Measurements from ENCODE around the gene RTP1.
"Not testable (repeated sequence)": the region's sequence is repeated elsewhere in the genome, so short reads cannot be mapped to it uniquely, and the experiment has no call there.

Gene RTP1

DNA sequence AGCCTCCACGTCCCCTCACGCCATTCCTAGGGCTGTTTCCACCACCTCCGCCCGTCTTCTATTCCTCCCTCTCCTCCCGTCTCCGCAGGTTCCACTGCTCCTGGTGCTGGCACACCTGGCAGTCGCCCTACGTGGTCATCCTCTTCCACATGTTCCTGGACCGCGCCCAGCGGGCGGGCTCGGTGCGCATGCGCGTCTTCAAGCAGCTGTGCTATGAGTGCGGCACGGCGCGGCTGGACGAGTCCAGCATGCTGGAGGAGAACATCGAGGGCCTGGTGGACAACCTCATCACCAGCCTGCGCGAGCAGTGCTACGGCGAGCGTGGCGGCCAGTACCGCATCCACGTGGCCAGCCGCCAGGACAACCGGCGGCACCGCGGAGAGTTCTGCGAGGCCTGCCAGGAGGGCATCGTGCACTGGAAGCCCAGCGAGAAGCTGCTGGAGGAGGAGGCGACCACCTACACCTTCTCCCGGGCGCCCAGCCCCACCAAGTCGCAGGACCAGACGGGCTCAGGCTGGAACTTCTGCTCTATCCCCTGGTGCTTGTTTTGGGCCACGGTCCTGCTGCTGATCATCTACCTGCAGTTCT, 2.3 kb downstream of the RTP1 start:
- not testable (repeated sequence) for DNase-seq

DNA sequence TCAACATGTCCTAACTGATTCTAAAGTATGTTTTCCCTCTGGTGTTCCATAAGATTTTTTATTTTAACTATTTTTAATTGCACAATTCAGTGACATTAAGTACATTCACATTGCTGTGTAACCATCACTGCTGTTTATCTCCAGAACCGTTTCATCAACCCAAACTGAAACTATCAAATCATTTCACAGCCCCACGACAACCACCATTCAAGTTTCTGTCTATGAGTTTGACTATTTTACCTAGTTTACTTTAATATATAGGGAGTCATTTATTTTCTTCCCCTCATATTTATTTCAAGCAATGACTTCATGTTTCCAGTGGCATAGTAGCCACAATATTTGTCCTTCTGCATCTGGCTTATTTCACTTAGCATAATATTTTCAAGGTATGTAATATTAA, 8.4 kb downstream of the RTP1 start:
- DNase-seq: no peak

DNA sequence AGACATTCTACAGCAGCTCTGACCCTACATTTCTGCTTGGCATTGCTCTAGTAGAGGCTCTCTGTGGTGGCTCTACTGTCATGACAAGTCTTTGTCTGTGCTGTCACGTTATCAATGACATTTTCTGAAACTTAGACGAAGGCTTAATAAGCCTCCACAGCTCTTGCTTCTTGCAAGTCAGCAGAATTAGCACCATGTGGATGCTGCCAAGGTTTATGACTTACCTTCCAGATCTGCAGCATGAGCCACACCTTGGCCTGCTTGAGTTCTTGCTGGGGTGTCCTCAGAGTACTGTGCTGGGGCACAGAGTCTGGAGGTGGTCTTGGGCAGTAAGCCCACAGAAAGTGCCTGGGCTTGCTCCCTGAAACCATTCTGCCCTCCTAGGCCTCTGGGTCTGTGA, 9.8 kb downstream of the RTP1 start:
- no peak for DNase-seq

DNA sequence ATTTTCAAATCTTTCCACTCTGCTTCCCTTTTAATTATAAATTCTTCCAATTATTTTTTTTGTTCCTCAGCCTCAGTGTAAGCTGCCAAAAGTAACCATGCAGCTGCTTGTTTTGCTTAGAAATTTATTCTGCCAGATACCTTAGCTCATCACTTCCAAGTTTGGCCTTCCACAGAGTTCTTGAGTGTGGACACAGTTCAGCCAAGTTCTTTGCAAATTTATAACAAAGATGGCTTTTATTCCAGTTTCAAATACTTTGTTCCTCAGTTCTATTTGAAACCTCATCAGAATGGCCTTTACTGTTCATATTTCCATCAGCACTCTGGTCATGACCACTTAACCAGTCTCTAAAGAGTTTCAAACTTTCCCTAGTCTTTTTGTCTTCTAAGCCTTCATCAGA, 10.3 kb downstream of the RTP1 start:
- DNase-seq: no peak

DNA sequence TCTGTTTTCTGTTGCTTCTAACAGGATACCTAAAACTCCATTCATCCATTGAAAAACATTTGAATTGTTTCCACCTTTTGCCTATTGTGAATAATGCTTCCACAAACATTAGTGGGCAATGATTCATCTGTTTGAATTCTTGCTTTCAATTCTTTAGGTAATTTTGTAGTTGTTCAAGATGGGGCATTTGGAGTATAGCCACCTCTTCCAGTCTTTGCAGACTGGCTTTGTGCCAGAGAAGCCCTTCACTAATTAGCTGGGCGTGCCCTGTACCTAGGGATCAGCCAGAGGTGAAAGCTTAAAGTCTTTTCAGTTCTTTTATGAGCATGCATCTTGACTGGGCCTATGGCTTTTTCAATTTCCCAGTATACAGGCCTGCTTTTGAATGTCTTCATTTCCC, 10.9 kb downstream of the RTP1 start:
- no peak for DNase-seq

DNA sequence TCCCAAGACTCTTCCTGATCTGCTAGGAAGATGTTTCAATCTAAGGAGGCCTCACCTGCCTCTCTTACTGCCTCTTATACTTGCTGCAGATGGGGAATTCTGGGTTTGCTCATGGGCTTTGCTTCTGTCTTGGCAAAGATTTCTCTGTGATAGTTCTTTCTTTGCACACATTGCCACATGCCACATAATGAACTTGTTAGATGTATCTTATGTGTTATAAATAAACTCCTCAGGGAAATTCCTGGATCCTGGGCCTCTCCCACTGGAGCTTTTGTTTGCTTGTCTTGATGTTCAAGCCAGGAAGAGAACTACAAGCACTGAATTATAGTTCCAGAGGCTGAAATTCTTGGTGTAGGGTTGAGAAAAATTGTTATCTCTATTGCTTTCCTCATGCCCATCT, 12.2 kb downstream of the RTP1 start:
- DNase-seq: no peak

DNA sequence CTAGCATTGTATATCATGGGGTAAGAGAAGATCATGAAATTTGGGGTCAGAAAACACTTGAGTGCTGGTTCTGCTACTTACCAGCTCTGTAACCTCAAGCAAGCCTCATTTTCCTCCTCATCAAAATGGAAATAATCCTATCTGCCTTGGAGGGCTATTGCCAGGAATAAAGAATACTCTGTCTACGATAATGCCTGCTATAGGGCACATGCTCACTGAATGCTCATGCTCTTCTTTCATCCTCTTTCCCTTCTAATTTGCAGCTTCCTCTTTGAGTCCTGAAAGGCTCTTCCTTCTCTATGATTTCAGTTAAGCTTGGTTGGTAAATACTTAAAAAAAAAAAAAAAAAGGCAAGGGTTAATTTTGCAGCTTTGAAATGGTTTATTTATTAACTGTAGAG, 12.8 kb downstream of the RTP1 start:
- no peak for DNase-seq

DNA sequence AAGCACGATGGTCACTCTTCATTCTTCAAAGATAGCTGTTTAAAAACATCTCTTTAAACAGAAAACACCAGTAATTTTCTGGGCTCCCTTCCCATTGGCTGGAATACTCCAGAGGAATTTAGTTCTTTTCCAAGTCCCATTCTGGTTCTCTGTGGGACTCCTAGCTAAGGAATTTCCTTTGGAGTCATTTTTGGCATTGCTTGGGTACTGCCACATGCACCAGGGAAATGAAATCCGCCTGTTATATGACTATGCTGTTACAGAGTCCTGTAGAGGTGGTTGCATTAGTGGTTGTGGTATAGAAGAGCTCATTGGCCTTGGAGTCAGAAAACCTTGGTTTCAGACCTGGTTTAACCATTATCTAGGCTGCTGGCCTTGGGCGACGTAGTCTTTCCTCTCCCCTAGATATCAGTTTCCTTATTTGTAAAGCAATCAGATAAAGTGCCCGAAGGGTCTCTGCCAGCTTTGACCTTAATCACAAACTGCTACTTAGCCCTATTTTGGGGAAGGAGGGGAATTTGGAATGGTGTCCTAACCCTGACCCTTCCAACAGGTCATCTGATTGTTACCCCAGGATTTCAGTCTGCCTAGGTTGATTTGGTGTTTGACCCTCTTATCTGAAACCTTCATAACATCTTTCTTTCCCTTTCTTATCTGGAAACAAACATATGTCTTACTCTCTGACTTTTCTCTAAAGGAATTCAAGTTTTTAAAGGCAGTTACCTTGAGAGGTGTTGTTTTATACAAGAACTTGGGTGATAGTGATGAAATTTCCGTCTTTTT, 13.4 kb downstream of the RTP1 start:
- no peak for DNase-seq

DNA sequence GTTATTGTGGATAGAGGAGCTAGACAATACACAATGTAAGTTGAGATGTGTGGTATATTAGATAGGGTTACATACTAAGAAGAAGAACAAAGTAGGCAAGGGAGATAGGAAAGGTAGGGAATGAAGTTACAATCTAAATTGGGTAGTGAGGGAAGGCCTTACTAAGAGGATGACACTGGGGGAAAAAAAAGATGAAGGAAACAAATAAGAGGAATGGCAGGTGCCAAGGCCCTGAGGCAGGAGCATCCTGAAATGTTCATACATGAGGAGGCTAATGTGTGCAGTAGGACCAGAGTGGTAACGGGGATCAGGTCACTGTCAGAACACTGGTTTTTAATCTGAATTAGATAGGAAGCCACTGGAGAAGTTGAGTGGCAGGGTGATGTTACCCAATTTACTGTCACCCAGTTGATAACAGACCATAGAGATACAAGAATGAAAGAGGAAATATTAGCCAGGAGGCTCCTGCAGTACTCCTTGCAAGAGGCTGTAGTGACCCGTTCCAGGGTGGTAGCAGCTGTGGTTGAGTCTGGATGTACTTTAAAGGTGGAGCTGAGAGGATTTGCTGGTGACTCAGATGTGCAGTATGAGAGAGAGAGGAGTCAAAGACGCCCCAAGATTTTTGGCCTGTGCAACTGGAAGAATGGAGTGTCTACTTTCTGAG, 14.4 kb downstream of the RTP1 start:
- DNase-seq: no peak

DNA sequence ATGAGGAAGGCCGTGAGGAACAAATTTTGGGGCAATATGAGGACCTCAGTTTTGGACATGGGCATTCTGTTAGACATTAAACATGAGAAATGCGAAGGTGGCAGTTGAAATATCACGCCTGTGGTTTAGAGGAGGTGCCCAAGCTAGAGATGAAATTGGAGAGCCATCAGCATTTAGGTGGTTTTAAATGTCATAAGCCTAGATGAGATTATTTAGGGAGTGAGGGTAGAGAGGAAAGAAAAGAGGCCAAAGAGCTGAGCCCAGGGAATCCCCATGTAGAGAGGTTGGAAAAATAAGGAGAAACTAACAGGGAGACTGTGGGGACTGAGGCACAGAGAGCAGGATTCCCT, 14.9 kb downstream of the RTP1 start:
- no peak for DNase-seq

DNA sequence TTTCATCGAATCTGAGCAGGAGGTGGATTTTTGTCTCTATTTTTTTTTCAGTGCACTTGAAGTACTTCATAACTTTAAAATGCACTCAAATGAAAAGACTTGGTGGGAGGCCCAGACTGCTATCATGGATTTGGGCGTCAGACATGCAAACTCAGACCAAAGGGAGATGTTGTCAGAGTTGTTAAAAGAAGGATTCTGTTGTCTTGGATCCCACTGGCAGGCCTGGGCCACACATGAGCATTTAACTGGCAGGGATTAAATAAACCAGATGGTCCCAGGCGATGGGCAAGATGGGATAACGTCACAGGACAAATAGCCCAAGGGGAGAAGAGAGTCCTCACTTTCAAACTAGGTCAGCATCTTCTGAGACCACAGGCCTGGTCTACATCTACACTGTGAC, 15.4 kb downstream of the RTP1 start:
- no peak for DNase-seq

DNA sequence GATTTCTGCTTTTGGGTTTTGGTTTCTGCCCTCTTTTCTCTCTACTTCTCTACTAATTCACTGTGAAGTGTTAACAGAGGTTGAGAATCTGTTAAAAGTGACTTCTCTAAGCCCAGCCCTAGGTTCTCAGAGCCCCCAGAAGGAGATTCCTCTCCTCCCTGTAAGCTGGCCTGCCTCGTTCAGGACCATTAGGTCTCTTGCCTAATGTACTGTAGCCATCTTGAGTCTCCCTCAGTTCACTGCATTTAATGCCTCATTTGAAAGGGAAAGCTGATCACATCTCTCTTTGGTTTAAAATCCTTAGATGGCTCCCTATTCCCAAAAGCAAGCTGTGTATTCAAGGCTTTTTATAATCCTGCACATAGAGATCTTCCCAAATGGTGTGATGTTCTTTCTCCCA, 16.3 kb downstream of the RTP1 start:
- DNase-seq: no peak

DNA sequence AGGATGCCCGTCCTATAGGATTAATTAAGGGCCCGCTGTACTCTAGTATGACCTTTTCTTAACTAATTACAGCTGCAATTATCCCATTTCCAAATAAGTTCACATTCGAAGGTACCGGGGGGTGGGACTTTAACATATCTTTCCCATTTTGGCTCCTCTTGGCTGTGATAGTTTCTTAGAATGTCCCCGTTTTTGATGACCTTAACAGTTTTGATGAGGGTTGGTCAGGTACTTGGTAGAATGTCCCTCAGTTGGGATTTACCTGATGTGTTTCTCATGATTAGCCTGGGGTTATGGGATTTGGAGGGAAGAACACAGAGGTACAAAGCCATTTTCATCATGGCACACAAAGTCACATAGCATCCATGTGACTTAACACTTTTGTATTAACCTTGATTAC, 18.2 kb downstream of the RTP1 start:
- no peak for DNase-seq

DNA sequence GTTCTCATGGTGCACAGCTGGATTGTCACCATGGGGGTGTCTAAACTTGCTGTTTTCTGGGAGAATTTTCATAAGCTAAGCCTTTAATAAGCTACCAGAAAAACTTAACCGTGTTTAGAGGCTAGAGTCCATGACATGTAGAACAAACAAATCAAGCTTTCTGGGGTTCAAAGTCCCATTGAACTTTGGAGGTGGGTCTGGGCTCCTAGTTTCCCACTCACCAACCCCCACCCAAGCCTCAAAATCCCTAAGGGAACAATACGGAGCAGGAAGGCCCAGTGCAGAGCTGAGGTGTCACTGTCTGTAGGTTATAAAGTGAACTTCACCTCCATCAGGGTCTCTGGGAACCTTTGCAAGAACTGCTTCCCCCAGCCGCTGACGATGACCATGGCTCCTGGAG, 25.5 kb downstream of the RTP1 start:
- DNase-seq: no peak

DNA sequence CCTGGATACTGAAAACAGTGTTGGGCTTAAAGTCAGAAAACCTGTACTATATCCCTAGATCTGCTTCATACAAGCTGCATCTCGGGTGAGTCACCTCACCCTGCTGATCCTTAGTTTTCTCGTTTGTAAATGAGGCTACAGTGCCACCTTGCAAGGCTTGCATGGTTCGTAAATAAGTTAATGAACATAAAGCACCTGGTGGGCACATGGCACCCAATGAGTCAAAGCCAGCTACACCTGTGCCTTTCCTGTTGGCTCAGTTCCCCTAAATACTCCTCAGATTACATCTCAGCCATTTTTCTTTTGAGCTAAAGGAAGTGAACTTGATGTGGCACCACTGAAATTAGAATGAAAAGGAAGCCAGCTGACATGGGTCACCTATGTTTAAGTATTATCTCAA, 26.5 kb downstream of the RTP1 start:
- no peak for DNase-seq

DNA sequence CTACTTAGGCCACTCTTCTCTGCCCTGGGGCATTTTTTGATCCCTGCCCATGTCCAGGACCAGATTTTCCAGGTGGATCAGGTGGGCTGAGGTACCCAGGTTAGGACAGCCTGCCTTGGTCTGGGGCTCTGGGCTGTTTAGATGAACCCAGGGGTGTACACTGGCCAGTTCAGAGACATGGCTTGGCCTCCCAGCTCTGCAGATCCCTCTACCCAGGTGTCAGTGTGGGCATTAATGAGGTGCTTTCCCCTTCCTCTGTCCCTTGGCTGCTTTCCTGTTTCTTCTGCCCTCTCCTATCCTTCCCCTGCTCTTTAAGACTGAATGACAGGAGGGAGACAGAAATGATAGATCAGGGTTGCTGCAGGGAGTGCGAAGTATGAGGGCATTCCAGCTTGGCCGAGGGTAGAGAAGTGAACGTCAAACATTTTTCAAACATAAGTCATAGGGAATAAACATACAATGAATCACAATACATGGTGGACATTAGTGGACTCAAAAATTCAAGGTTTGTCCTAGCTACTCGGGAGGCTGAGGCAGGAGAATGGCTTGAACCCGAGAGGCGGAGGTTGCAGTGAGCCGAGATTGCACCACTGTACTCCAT, 30.5 kb downstream of the RTP1 start:
- DNase-seq: no peak

DNA sequence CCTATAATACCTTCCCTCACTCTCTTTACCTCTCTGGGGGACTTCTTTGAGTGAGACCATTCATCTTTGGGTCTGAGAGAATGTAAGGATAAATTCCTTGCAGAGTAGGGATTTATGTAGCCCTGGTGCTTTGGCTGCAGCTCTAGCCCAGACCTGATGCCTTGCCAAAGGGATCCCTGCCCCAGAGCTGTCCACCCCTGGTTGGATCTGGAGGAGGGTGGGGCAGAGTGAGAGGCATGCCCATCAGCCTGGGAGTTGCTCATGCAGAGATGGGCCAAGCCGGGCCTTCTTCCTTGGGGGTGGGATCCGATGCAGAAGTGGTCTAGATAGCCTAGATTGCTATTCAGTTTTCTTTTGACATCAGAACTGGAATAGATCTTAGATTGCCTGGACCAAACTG, 31.5 kb downstream of the RTP1 start:
- DNase-seq: no peak

DNA sequence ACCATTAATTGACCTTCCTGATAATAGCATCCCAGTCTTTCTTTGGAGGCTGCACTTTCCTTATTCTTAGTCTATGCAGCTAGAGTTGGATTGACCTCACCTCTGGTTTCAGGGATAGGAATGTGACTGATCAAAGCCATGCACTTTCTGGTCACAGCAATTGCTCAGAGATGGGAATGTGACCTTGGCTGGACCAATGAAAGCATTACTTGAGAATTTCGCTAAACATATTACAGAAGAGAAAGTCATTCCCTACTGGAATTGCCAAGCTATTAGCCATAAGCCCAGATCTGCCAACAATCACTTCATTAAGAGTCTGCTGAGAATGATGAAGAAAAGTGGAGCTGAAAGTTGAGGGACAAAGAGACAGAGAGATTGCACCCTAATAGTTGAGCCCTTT, 32.7 kb downstream of the RTP1 start:
- no peak for DNase-seq

DNA sequence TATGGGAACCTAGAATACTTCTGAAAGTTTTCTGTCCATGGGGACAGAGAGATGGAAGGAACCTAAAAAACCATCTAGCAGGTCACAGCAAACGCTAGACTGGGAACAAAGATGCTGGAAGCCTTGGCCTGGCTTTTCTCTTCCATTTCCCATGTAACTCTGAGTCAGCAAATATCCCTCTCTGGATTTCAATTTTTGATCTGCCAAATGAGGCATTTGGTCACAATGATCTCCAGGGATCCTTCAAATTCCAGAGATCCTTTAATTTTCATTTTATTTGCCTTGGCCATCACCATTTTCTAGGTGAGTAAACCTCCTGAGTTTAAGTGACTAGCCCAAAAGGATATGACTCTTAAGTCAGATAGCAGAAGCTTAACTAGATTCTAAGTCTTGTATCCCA, 39.7 kb downstream of the RTP1 start:
- DNase-seq: no peak

DNA sequence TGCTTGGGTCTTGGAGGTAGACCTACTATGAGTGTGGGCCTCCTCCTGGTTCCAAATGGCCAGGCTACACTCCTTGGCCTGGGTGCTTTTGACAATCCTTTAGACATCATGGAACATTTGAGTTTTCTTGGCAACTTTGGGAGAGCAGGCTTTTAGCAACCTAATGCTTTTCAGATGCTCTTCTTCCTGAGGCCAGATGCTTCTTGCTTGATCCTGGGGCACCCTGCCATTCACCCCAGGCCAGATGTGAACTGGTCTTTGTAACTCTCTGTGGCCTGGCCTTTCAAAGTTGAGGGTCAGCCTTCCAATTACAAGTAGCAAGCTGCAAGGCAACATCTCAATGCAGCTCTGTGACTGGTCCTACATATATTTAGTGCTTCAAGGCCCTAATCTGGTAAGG, 40.5 kb downstream of the RTP1 start:
- DNase-seq: no peak

DNA sequence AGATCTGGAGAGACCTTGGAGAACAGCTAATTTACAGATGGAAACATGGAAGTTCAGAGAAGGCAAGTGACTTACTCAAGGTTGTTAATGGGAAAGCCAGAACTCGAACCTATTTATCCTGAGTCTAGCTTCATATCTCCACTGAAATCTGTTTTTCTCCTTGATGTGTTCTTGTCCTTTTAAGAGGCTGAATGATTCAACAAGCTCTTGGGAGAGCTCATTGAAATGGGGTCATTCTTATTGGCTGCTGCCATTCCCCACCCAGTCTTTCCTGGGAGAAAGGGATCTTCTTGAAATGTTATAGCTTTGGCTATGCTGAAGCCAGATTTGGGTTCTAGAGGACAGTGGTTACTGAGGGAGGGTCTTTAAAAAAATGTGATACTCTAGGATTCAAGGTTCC, 41.0 kb downstream of the RTP1 start:
- DNase-seq: no peak

DNA sequence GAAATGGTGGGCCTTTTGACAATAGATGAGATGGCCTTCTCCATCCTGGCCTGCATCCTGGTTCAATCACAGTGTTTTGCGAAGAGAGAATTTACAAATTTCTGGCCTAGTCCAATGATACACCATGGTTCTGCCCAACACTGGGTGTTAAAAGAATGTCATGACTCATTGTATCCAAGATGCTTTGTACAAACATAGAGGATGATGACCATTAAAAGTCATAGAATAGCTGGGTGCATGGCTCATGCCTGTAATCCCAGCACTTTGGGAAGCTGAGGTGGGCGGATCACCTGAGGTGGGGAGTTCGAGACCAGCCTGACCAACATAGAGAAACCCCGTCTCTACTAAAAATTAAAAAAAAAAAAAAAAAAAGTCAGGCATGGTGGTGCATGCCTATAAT, 41.5 kb downstream of the RTP1 start:
- not testable (repeated sequence) for DNase-seq

DNA sequence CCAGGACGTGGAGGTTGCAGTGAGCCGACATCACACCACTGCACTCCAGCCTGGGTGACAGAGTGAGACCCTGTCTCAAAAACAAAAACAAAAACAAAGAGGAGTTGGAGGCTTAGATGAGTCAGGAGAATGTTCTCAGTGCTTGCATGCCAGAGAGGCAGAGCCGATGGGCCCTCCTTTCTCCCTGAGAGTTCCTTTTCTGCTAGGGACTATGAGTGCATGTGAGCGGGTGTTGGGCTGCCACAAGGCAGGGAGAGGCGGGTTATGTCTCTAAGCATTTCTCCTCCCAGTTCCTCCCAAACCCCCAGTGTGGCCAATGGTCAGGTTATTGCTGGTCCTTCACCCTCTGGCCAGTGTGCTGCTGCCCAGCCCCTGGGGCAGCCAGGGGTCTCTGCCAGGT, 45.1 kb downstream of the RTP1 start:
- no peak for DNase-seq

DNA sequence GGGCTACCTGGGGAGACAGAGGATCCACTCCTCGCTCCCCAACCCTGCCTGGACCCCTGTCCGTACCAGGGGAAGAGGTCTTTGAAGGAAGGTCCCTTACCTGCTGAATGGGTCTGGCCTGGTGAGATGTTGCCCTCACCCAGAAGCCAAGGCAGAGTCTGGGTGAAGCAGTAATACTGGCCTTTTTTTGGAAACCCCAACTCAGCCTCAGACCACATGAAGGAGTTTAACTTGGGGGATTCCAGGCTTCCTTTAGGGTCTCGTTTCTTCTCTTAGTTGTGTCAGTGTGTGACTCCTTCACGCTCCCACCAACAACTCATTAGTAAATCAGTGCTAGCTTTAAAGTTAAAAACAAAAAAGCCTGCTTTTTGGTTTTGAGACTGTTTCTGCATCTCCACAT, 45.6 kb downstream of the RTP1 start:
- DNase-seq: no peak
